ENCODE results near the gene MLF2.

Gene MLF2

DNA sequence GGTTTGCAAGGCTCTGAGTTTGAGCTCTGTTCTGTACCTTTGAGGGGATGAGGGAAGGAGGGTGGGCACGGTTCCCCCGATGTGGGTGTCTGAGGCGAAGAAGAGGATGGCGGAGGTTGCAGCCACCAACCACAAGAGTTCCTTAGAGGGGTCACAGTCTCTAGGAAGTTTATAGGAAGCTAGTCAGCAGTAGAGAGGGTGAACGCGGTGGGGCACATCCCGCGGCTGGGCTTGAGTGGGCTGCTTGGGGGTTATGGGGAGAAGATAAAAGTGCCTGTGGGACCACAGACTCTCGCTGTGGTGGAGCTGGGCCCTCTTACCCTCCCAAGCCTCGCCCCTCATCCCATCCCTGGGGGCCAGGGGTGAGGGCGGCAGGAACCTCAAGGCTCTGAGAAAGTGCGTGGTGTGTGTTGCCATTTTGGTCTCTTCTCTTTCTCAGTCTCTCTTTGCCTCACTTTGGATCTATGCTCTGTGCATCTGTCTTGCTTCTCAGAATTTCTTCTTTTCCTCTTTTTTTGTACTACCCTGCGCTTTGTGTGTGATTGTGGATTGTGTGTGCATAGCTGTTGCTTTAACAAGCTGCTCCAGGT, 39.1 kb upstream of the MLF2 start:
- in situ Hi-C loops (cut with HindIII; ENCODE audit: low sequenced_read_pairs): no loop called here
- no peak for DNase-seq (ENCODE audit: low read depth, low spot score)
- no peak overlapping the region for H3K4me3 ChIP-seq (ENCODE audit: low read depth, low read length)
- TF ChIP-seq, protein P1, sequence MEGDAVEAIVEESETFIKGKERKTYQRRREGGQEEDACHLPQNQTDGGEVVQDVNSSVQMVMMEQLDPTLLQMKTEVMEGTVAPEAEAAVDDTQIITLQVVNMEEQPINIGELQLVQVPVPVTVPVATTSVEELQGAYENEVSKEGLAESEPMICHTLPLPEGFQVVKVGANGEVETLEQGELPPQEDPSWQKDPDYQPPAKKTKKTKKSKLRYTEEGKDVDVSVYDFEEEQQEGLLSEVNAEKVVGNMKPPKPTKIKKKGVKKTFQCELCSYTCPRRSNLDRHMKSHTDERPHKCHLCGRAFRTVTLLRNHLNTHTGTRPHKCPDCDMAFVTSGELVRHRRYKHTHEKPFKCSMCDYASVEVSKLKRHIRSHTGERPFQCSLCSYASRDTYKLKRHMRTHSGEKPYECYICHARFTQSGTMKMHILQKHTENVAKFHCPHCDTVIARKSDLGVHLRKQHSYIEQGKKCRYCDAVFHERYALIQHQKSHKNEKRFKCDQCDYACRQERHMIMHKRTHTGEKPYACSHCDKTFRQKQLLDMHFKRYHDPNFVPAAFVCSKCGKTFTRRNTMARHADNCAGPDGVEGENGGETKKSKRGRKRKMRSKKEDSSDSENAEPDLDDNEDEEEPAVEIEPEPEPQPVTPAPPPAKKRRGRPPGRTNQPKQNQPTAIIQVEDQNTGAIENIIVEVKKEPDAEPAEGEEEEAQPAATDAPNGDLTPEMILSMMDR (IDR thresholded peaks at IDR 0.05; ENCODE audit: low read depth, low read length): no peak

DNA sequence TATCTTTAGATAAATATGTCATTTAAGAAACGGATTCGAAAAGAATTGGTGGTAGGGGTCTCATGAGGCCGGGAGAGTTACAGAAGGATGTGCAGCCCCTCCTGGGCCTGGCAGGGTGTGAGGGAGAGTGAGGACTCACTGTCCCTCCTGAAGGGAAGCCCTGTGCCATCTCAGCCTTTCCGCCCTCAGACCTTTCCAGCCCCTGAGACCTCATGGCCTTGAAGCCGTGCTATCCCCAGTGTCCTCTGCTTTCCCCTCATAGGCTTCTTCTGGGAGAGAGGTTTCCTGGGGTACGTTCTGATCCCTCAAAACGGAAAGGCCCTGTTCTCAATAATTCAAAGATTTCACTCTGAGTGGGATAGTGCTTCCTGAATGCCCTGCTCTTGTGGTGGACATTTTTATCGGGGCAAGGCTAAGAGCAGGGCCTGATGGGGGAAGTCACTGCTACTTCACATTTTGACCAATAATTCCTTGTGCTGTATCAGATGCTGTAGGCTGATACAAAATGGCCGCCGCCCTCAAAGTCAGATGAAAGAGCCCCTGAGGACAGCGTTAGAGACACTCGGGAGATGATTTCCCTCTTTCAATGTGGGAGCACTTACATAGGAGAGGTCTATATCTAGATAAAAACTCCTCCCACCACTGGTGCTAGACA, 37.7 kb upstream of the MLF2 start:
- no peak for DNase-seq (ENCODE audit: low read depth, low spot score)
- in situ Hi-C loops (cut with HindIII; ENCODE audit: low sequenced_read_pairs): no loop called here
- TF ChIP-seq, protein P1 (IDR thresholded peaks at IDR 0.05; ENCODE audit: low read depth, low read length): no peak
- H3K4me3 ChIP-seq (ENCODE audit: low read depth, low read length): no peak overlapping the region

DNA sequence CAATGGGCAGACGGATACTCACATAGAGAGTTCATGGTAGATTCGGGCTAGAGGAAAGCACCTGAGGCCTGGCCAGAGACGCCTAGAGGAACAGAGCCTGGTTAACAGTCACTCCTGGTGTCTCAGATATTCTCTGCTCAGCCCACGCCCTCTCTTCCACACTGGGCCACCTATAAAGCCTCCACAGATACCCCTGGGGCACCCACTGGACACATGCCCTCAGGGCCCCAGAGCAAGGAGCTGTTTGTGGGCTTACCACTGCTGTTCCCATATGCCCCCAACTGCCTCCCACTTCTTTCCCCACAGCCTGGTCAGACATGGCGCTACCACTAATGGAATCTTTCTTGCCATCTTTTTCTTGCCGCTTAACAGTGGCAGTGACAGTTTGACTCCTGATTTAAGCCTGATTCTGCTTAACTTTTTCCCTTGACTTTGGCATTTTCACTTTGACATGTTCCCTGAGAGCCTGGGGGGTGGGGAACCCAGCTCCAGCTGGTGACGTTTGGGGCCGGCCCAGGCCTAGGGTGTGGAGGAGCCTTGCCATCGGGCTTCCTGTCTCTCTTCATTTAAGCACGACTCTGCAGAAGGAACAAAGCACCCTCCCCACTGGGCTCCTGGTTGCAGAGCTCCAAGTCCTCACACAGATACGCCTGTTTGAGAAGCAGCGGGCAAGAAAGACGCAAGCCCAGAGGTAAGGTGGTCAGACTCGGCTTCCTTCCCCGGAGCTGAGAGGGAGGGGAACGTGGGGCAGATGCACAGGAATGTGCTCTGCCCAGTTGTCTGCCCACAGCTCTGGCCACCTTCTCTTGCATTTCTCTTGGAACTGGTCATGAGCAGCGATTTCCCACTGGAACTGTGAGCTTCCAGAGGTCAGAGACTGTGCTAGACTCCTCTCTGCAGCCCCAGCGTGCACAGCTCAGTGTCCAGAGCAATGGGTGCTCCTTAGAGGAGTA, 36.3 kb upstream of the MLF2 start, which contains the start of gene CD4:
Gene CD4 (plus strand): TSS at position 557 of the 953 bp plus-strand sequence. CDS start 10,611 bp downstream, outside the sequence.
- TF ChIP-seq, protein P1 (IDR thresholded peaks at IDR 0.05; ENCODE audit: low read depth, low read length): no peak
- no peak for DNase-seq (ENCODE audit: low read depth, low spot score)
- H3K4me3 ChIP-seq (ENCODE audit: low read depth, low read length): no peak within 1 kb of the TSS
- in situ Hi-C loops (cut with HindIII; ENCODE audit: low sequenced_read_pairs): no loop called here

DNA sequence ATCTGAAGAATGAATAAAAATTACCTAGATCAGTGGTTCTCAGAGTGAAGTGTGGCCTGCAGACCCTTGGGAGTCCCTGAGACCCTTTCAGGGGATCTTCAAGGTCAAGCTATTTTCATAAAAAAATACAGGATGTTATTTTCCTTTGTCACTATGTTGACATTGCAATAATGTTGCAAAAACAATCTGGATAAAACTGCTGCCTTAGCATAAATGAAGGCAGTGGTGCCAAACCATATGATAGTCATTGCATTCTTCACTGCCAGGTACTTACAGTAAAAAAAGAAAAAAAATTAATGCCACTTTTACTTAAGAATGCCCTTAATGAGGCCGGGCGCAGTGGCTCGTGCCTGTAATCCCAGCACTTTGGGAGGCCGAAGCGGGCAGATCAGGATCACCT, 34.4 kb upstream of the MLF2 start:
- no peak overlapping the region for H3K4me3 ChIP-seq (ENCODE audit: low read depth, low read length)
- no peak for DNase-seq (ENCODE audit: low read depth, low spot score)
- TF ChIP-seq, protein P1 (IDR thresholded peaks at IDR 0.05; ENCODE audit: low read depth, low read length): no peak
- in situ Hi-C loops (cut with HindIII; ENCODE audit: low sequenced_read_pairs): no loop called here

DNA sequence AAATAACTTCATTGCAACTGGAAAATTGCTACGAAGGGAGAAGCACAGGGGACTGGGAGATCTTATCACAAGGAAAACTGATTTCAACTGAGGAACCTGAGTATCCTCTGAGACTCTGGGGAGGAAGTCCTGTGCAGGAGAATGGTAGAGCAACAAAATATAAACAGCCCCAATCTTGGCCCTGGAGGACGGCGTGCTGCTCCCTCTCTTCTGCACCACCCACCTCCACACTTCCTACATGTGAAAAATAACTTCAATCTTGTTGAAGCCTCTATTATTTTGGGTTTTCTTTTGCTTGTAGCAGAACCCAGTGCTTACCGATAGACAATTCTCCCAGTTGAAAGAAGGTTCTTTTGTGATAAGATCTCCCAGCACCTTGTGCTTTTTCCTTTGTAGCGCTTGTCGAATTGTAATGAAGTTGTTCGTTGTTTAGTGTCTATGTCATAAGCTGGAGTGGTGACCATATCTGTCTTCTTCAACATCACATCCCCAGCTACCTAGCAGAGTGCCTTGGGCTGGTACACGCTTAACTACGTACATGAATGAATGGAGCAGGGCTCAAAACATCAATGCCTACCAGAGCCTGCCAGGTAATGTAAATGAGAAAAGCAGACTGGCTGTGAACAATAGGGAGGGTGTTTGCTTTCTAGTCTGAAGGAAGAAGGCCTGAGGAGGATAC, 33.6 kb upstream of the MLF2 start:
- DNase-seq (ENCODE audit: low read depth, low spot score): no peak
- TF ChIP-seq, protein P1 (IDR thresholded peaks at IDR 0.05; ENCODE audit: low read depth, low read length): no peak
- in situ Hi-C loops (cut with HindIII; ENCODE audit: low sequenced_read_pairs): no loop called here
- no peak overlapping the region for H3K4me3 ChIP-seq (ENCODE audit: low read depth, low read length)

DNA sequence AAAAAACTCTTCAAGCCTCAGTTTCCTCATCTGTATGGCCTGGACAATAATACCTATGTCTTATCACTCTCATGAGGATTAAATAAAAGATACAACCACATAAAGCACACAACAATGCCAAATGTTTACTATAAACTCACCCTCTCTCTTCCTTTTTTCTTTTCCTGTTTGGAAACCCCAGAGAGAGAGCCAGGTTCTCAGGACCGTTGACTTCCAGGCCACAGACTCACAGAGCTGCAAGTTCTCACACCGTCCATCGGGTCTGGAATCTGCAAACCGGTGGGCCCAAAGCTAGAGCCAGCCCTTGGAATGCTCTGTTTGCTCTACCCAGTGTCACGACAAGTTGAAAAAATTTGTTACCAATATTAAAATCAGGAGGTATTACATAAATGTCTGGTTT, 31.8 kb upstream of the MLF2 start:
- no peak for DNase-seq (ENCODE audit: low read depth, low spot score)
- H3K4me3 ChIP-seq (ENCODE audit: low read depth, low read length): no peak overlapping the region
- TF ChIP-seq, protein P1 (IDR thresholded peaks at IDR 0.05; ENCODE audit: low read depth, low read length): no peak
- in situ Hi-C loops (cut with HindIII; ENCODE audit: low sequenced_read_pairs): no loop called here

Measured in astrocyte of the spinal cord (primary cell).